Large intestine (tissue), 3 donors: ENCODE measurements around the gene PFDN2. TPM values are rescaled to one million over a fixed set of nuclear protein-coding genes. Genes with fewer than 3 reads are reported as not detected.

ENCODE experiments used
- DNase-seq, 2 donors: peaks; one replicate each; pipeline versions ENCODE4 v3.0.0 to v3.0.0-alpha.2; 2013
- H3K27ac ChIP-seq: one replicate; pipeline ENCODE4 v1.5.1; 2013; ENCODE audit warnings: low read length
- H3K27me3 ChIP-seq: 2 replicates; pipeline ENCODE4 v1.6.1; 2013; ENCODE audit warnings: low read length; ENCODE audit not compliant: control insufficient read depth, insufficient read depth
- H3K36me3 ChIP-seq: 2 replicates; pipeline ENCODE4 v1.6.1; 2013; ENCODE audit warnings: low read length; ENCODE audit not compliant: control insufficient read depth, insufficient read depth
- H3K4me1 ChIP-seq: one replicate; pipeline ENCODE4 v1.6.1; 2013; ENCODE audit warnings: low read length; ENCODE audit not compliant: control insufficient read depth, insufficient read depth
- H3K4me3 ChIP-seq: one replicate; pipeline ENCODE4 v1.5.1; 2013; ENCODE audit warnings: low read length
- H3K9me3 ChIP-seq: one replicate; pipeline ENCODE4 v1.6.1; 2013; ENCODE audit warnings: mild to moderate bottlenecking, low read depth, low read length, moderate library complexity; ENCODE audit not compliant: control insufficient read depth
- WGBS: methylation state at CpG from one replicate; pipeline ENCODE4 v1.1.5; 2013; ENCODE audit warnings: low lambda C conversion rate; ENCODE audit not compliant: insufficient coverage; 5-methylcytosine and 5-hydroxymethylcytosine counted together
- polyA plus RNA-seq: library from polyadenylated mRNA; unstranded; fragments of 120-200 nt; gene quantifications from one replicate; pipeline ENCODE4 v1.2.1, GENCODE V29; 2013

PFDN2 gene
- polyA plus RNA-seq, 1 donor: 72.5 TPM

GRCh38 chr1:161106431-161106830 lies 11.4 kb downstream of the PFDN2 start:
- Histone ChIP-seq H3K4me3 (no peak overlapping the region), H3K27me3 (no peaks in the 10 kb centered on the region), H3K4me1 (no peaks in the 10 kb centered on the region), H3K36me3 (peaks cover 13% of the 10 kb centered on the region), H3K9me3 (no peaks in the 10 kb centered on the region), H3K27ac (no peak overlapping the region)
- no peak for DNase-seq
- WGBS: no CpG with 5 or more reads among the region's 1 CpG

GRCh38 chr1:161100556-161100955 lies 17.3 kb downstream of the PFDN2 start:
- peaks cover 3% of the 10 kb centered on the region for H3K9me3 ChIP-seq
- H3K4me1 ChIP-seq: peaks cover 8% of the 10 kb centered on the region
- H3K27ac ChIP-seq: no peak overlapping the region
- no peak overlapping the region for H3K4me3 ChIP-seq
- peaks cover 22% of the 10 kb centered on the region for H3K36me3 ChIP-seq
- H3K27me3 ChIP-seq: no peaks in the 10 kb centered on the region
- DNase-seq: no peak
- WGBS: no CpG with 5 or more reads among the region's 2 CpGs

GRCh38 chr1:161099090-161099802 lies 18.6 kb downstream of the PFDN2 start:
- DNase-seq: no peak
- H3K27me3 ChIP-seq: no peaks in the 10 kb centered on the region
- 90% methylated on average over 2 of the region's 9 CpGs for WGBS
- no peak overlapping the region for H3K27ac ChIP-seq
- peaks cover 3% of the 10 kb centered on the region for H3K9me3 ChIP-seq
- H3K4me3 ChIP-seq: peak overlapping the region; percentile 59
- peaks cover 8% of the 10 kb centered on the region for H3K4me1 ChIP-seq
- peaks cover 22% of the 10 kb centered on the region for H3K36me3 ChIP-seq

GRCh38 chr1:161098210-161099068 lies 19.4 kb downstream of the PFDN2 start, which contains the start of gene KLHDC9:
TSS of gene KLHDC9 (plus strand) at chr1:161098361. CDS start at chr1:161098536, 175 bp downstream.
- Histone ChIP-seq H3K4me3 (peak within 1 kb of the TSS; percentile 59), H3K27me3 (no peaks in the 10 kb centered on the region), H3K4me1 (peaks cover 8% of the 10 kb centered on the region), H3K27ac (peak within 1 kb of the TSS; percentile 71), H3K36me3 (peaks cover 22% of the 10 kb centered on the region), H3K9me3 (peaks cover 3% of the 10 kb centered on the region)
- peak; percentile 94 to 95 for DNase-seq
- WGBS: no CpG with 5 or more reads among the region's 71 CpGs

- Histone ChIP-seq H3K4me1 (peaks cover 8% of the 10 kb centered on the region), H3K27me3 (no peaks in the 10 kb centered on the region), H3K4me3 (no peak overlapping the region), H3K36me3 (peaks cover 13% of the 10 kb centered on the region), H3K27ac (no peak overlapping the region), H3K9me3 (peaks cover 3% of the 10 kb centered on the region)
- no peak for DNase-seq
- WGBS: no CpG with 5 or more reads among the region's 1 CpG
Measured at GRCh38 chr1:161096530-161096929, 21.3 kb downstream of the PFDN2 start.

GRCh38 chr1:161096015-161096414 lies 21.8 kb downstream of the PFDN2 start:
- 80% methylated on average over 1 of the region's 2 CpGs for WGBS

GRCh38 chr1:161095230-161095629 lies 22.6 kb downstream of the PFDN2 start:
- Histone ChIP-seq H3K27me3 (no peaks in the 10 kb centered on the region), H3K36me3 (peaks cover 6% of the 10 kb centered on the region), H3K9me3 (peaks cover 3% of the 10 kb centered on the region), H3K4me1 (peaks cover 8% of the 10 kb centered on the region), H3K4me3 (no peak overlapping the region), H3K27ac (no peak overlapping the region)
- 100% methylated on average over 6 of the region's 6 CpGs for WGBS
- DNase-seq: no peak

More at GRCh38 chr1:161096015-161096414, 21.8 kb downstream of the PFDN2 start:
- no peak overlapping the region for H3K4me3 ChIP-seq
- H3K9me3 ChIP-seq: peaks cover 3% of the 10 kb centered on the region
- no peaks in the 10 kb centered on the region for H3K27me3 ChIP-seq
- H3K4me1 ChIP-seq: peaks cover 8% of the 10 kb centered on the region
- DNase-seq: no peak
- peaks cover 9% of the 10 kb centered on the region for H3K36me3 ChIP-seq
- H3K27ac ChIP-seq: no peak overlapping the region

GRCh38 chr1:161094481-161094880 lies 23.4 kb downstream of the PFDN2 start:
- DNase-seq: no peak
- no peaks in the 10 kb centered on the region for H3K36me3 ChIP-seq
- peaks cover 13% of the 10 kb centered on the region for H3K4me1 ChIP-seq
- H3K4me3 ChIP-seq: no peak overlapping the region
- no peaks in the 10 kb centered on the region for H3K27me3 ChIP-seq
- H3K27ac ChIP-seq: no peak overlapping the region
- peaks cover 3% of the 10 kb centered on the region for H3K9me3 ChIP-seq
- WGBS: 100% methylated on average over 1 of the region's 14 CpGs

- Histone ChIP-seq H3K4me1 (peaks cover 13% of the 10 kb centered on the region), H3K27ac (no peak overlapping the region), H3K9me3 (peaks cover 2% of the 10 kb centered on the region), H3K4me3 (no peak overlapping the region), H3K27me3 (no peaks in the 10 kb centered on the region), H3K36me3 (no peaks in the 10 kb centered on the region)
- no CpG with 5 or more reads among the region's 3 CpGs for WGBS
- DNase-seq: no peak
Measured at GRCh38 chr1:161092621-161093028, 25.2 kb downstream of the PFDN2 start.

GRCh38 chr1:161091796-161092507 lies 25.9 kb downstream of the PFDN2 start:
- WGBS: no CpG with 5 or more reads among the region's 7 CpGs
- Histone ChIP-seq H3K9me3 (no peaks in the 10 kb centered on the region), H3K4me1 (peaks cover 9% of the 10 kb centered on the region), H3K4me3 (no peak overlapping the region), H3K27ac (no peak overlapping the region), H3K27me3 (no peaks in the 10 kb centered on the region), H3K36me3 (no peaks in the 10 kb centered on the region)
- no peak for DNase-seq
